ENCODE measurements around the gene EPS15.
"Not testable (repeated sequence)": the region's sequence is repeated elsewhere in the genome, so short reads cannot be mapped to it uniquely, and the experiment has no call there.

Gene EPS15

GRCh38 chr1:51542158-51542953 lies 23.3 kb upstream of the EPS15 start:
- no peak for TF ChIP-seq CTCF (IDR thresholded peaks at IDR 0.05; ENCODE audit: low read depth, low read length)

GRCh38 chr1:51541313-51542050 lies 22.4 kb upstream of the EPS15 start:
- H3K4me3 ChIP-seq (ENCODE audit: low read depth, low read length), result no peak overlapping the region
- TF ChIP-seq CTCF (IDR thresholded peaks at IDR 0.05; ENCODE audit: low read depth, low read length), result no peak

More at GRCh38 chr1:51542158-51542953, 23.3 kb upstream of the EPS15 start:
- no peak overlapping the region for H3K4me3 ChIP-seq (ENCODE audit: low read depth, low read length)

- H3K4me3 ChIP-seq (ENCODE audit: low read depth, low read length), result no peak overlapping the region
- TF ChIP-seq CTCF (IDR thresholded peaks at IDR 0.05; ENCODE audit: low read depth, low read length), result no peak
Observed at GRCh38 chr1:51537568-51537967, 18.5 kb upstream of the EPS15 start.

GRCh38 chr1:51535006-51535592 lies 16.0 kb upstream of the EPS15 start:
- TF ChIP-seq CTCF (IDR thresholded peaks at IDR 0.05; ENCODE audit: low read depth, low read length), result peak; percentile 60
- H3K4me3 ChIP-seq (ENCODE audit: low read depth, low read length), result no peak overlapping the region

GRCh38 chr1:51534447-51534846 lies 15.4 kb upstream of the EPS15 start:
- TF ChIP-seq CTCF (IDR thresholded peaks at IDR 0.05; ENCODE audit: low read depth, low read length), result no peak
- H3K4me3 ChIP-seq (ENCODE audit: low read depth, low read length), result no peak overlapping the region

- no peak for TF ChIP-seq CTCF (IDR thresholded peaks at IDR 0.05; ENCODE audit: low read depth, low read length)
- no peak overlapping the region for H3K4me3 ChIP-seq (ENCODE audit: low read depth, low read length)
Observed at GRCh38 chr1:51532853-51533252, 13.8 kb upstream of the EPS15 start.

- H3K4me3 ChIP-seq (ENCODE audit: low read depth, low read length), result not testable (repeated sequence)
Observed at GRCh38 chr1:51530447-51530846, 11.4 kb upstream of the EPS15 start.
